ENCODE results near the gene ATG9B. TPM values are rescaled to one million over a fixed set of nuclear protein-coding genes. Genes with fewer than 3 reads are reported as not detected.

The ATG9B gene
- total and polyA plus RNA-seq, 3 experiments from 2014 or later, result 3.8 to 15.4 (median 4.2) TPM

DNA sequence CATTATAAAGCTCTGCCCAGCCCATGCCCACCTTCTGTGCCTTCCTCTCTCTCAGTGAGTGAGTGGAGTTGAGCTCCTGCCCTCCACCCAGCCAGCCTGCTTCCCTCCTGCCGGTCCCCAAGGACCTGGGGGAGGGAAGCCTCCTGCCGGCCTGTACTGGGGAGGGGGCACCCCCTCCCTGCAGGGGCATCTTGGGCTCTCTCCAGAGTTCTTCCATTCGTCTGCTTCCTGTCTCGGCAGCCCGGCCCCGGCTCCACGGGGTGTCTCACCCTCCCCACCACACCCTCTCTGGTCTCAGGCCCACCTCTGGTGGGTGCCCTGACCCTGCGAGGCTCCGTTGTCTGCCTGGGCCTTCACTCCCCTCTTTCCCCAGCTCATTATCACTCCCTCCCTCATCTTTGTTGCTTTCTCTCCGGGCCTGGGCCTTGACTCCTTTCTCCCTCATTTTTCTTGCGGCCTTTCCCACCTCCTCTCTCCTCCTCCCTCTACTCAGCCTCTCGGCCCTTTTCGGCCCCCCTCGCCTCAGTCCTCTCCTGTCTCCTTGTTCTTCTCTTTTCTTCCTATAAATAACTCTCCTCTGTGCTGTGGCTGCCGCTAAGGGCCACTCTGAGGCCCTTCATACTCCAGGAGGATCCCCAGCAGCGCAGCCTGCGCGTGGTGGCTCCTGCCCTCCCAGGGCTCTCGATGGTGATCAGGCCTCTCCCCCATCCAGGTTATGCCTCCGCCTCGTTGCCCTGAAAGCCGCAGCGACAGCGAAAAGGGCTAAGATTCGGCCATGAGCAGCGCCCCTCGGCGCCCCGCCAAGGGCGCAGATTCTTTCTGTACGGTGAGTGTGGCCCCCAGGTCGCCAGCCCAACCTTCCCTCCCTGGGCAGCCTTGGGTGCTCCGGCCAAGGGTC, 37.2 kb upstream of the ATG9B start:
- H3K27ac ChIP-seq (ENCODE audit: low read depth, low read length), result peak overlapping the region; percentile 91
- no peak for DNase-seq
- Mint-ChIP-seq H3K9me3 (no peaks in the 10 kb centered on the region), H3K4me3 (peak overlapping the region; percentile 49 to 94 (median 82)), H3K27ac (peak overlapping the region in 5 of 8 donors; percentile 38 to 90 (median 80)), H3K36me3 (peaks cover 0 to 34% (median 0%) of the 10 kb centered on the region in 3 donors), H3K4me1 (peaks cover 24 to 47% (median 36%) of the 10 kb centered on the region in 3 donors), H3K27me3 (no peaks in the 10 kb centered on the region)
- peaks cover 11% of the 10 kb centered on the region for H3K36me3 ChIP-seq (ENCODE audit: insufficient read depth, low read length)
- H3K9me3 ChIP-seq (ENCODE audit: low read length), result no peaks in the 10 kb centered on the region
- peaks cover 36% of the 10 kb centered on the region for H3K4me1 ChIP-seq (ENCODE audit: insufficient read depth, low read length)
- H3K27me3 ChIP-seq (ENCODE audit: insufficient read depth, low read length, poor library complexity, severe bottlenecking), result no peaks in the 10 kb centered on the region
- ChIA-PET CTCF (interaction anchor here (0.9 to 3.8 kb wide), 6 partner anchors 12 to 49 kb away, joined by 3 to 19 read pairs (median 5); partner anchors contain the start of gene FASTK), POLR2A (no interaction called here)
- no peak overlapping the region for H3K4me3 ChIP-seq (ENCODE audit: low read length)

DNA sequence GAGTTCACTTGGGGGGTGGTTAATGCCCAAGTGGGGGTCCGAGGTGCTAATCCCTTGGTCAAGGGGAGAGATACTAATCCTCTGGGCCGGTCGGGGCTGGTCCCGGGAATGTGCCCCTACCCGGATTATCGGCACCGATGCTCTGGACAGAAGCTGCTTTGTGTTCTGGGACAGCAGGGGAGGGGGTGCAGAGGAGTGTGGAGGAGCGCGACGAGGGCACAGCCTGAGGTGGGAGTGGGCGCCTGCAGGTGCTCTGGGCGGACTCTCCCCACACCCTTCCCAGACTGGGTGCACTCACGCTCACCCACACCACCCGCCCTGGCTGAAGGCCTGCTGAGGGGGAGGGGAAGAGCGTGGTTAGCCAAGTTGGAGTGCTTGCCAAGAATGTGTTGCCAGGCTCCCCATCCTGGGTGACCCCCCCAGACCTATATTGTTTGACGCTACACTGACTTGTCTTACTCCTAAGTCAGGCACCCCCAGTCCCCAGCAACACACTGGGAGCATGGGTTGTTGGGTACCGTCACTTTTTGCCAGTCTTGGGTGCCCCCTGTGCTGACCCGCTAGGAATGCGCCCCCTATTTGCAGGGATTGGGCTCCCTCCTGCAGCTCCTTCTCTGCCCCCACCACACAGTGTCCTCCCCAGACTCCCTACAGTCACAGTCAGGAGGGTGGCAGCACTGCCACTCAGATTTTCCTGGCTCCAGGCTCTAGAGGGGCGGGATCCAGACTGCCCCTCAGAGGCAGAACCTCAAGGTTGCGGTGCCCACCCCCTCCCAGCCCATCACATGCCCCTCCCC, 36.3 kb upstream of the ATG9B start:
- ChIA-PET POLR2A (interaction anchor here (0.9 kb wide), 1 partner anchor 55 kb away, joined by 3 read pairs; no protein-coding TSS in a partner anchor), CTCF (interaction anchor here (1.3 to 3.8 kb wide), 5 partner anchors 13 to 50 kb away, joined by 3 to 19 read pairs (median 5); partner anchors contain the start of gene FASTK)
- peak overlapping the region; percentile 91 for H3K27ac ChIP-seq (ENCODE audit: low read depth, low read length)

DNA sequence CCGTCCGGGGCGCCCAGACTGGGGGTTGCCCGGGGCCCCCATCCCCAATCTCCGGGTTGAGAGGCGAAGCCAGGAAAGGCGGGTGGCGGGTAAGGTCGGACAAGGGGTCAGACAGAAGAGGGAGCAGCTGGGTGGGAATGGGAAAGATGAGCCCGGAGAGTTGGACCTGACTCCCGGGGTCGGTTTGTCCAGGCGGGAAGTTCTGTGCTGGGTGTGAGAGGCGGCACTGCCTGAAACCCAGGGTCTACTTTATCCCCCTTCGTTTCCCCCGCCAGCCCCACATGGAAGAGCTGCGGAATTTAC, 35.8 kb upstream of the ATG9B start:
- CTCF ChIA-PET, result interaction anchor here (1.3 to 3.8 kb wide), 4 partner anchors 21 to 51 kb away, joined by 5 to 19 read pairs (median 6); partner anchors contain the start of gene FASTK
- peaks cover 36% of the 10 kb centered on the region for H3K4me1 ChIP-seq (ENCODE audit: insufficient read depth, low read length)
- peak overlapping the region; percentile 94 for H3K4me3 ChIP-seq (ENCODE audit: low read length)
- Mint-ChIP-seq H3K9me3 (no peaks in the 10 kb centered on the region), H3K4me3 (peak overlapping the region; percentile 82 to 94 (median 92)), H3K27me3 (no peaks in the 10 kb centered on the region), H3K36me3 (peaks cover 0 to 25% (median 0%) of the 10 kb centered on the region in 3 donors), H3K27ac (peak overlapping the region in 6 of 8 donors; percentile 52 to 91 (median 73)), H3K4me1 (peaks cover 24 to 47% (median 36%) of the 10 kb centered on the region in 3 donors)
- peak overlapping the region; percentile 91 for H3K27ac ChIP-seq (ENCODE audit: low read depth, low read length)
- H3K27me3 ChIP-seq (ENCODE audit: insufficient read depth, low read length, poor library complexity, severe bottlenecking), result no peaks in the 10 kb centered on the region
- POLR2A ChIA-PET, result interaction anchor here (0.9 kb wide), 1 partner anchor 55 kb away, joined by 3 read pairs; no protein-coding TSS in a partner anchor
- DNase-seq, result no peak
- H3K9me3 ChIP-seq (ENCODE audit: low read length), result no peaks in the 10 kb centered on the region
- H3K36me3 ChIP-seq (ENCODE audit: insufficient read depth, low read length), result peaks cover 7% of the 10 kb centered on the region

More for the DNA sequence above, 36.3 kb upstream of the ATG9B start:
- H3K36me3 ChIP-seq (ENCODE audit: insufficient read depth, low read length), result peaks cover 11% of the 10 kb centered on the region
- no peaks in the 10 kb centered on the region for H3K9me3 ChIP-seq (ENCODE audit: low read length)
- H3K36me3 Mint-ChIP-seq, result peaks cover 0 to 30% (median 0%) of the 10 kb centered on the region in 3 donors
- H3K9me3 Mint-ChIP-seq, result no peaks in the 10 kb centered on the region
- peaks cover 36% of the 10 kb centered on the region for H3K4me1 ChIP-seq (ENCODE audit: insufficient read depth, low read length)
- H3K27ac Mint-ChIP-seq, result peak overlapping the region in 6 of 8 donors; percentile 52 to 91 (median 73)
- peak overlapping the region; percentile 94 for H3K4me3 ChIP-seq (ENCODE audit: low read length)
- no peaks in the 10 kb centered on the region for H3K27me3 ChIP-seq (ENCODE audit: insufficient read depth, low read length, poor library complexity, severe bottlenecking)
- no peaks in the 10 kb centered on the region for H3K27me3 Mint-ChIP-seq
- H3K4me3 Mint-ChIP-seq, result peak overlapping the region; percentile 82 to 94 (median 92)
- peak in 1 of 5 donors; percentile 18 for DNase-seq
- peaks cover 24 to 47% (median 36%) of the 10 kb centered on the region in 3 donors for H3K4me1 Mint-ChIP-seq

GRCh38 chr7:151059367-151060112, 35.2 kb upstream of the ATG9B start, which contains the start of gene SLC4A2:
Gene SLC4A2, plus strand, starts transcription at chr7:151059589. Its CDS starts 2,399 bp downstream, at chr7:151061988.
- Mint-ChIP-seq H3K4me3 (peak within 1 kb of the TSS; percentile 88 to 95 (median 94)), H3K4me1 (peaks cover 24 to 47% (median 36%) of the 10 kb centered on the region in 3 donors), H3K9me3 (no peaks in the 10 kb centered on the region), H3K27me3 (no peaks in the 10 kb centered on the region), H3K36me3 (peaks cover 0 to 23% (median 0%) of the 10 kb centered on the region in 3 donors), H3K27ac (peak within 1 kb of the TSS; percentile 88 to 98 (median 98))
- DNase-seq, result peak; percentile 61 to 79 (median 73)
- CTCF ChIA-PET, result interaction anchor here (1.0 to 3.8 kb wide), 6 partner anchors 21 to 75 kb away, joined by 3 to 19 read pairs (median 5); partner anchors contain the start of genes ABCB8 and FASTK
- Histone ChIP-seq H3K4me1 (ENCODE audit: insufficient read depth, low read length) (peaks cover 36% of the 10 kb centered on the region), H3K4me3 (ENCODE audit: low read length) (peak within 1 kb of the TSS; percentile 94), H3K36me3 (ENCODE audit: insufficient read depth, low read length) (peaks cover 2% of the 10 kb centered on the region), H3K27ac (ENCODE audit: low read depth, low read length) (peak within 1 kb of the TSS; percentile 91), H3K9me3 (ENCODE audit: low read length) (no peaks in the 10 kb centered on the region), H3K27me3 (ENCODE audit: insufficient read depth, low read length, poor library complexity, severe bottlenecking) (no peaks in the 10 kb centered on the region)
- POLR2A ChIA-PET, result interaction anchor here (0.8 to 2.1 kb wide), 4 partner anchors 17 to 32 kb away, joined by 3 to 10 read pairs (median 6); partner anchors contain the start of genes ABCB8 and TMUB1

- Mint-ChIP-seq H3K4me3 (peak overlapping the region; percentile 88 to 95 (median 94)), H3K27ac (peak overlapping the region; percentile 88 to 98 (median 98)), H3K9me3 (no peaks in the 10 kb centered on the region)
These were observed 34.6 kb upstream of the ATG9B start for GRCh38 chr7:151058781-151059366.

DNA sequence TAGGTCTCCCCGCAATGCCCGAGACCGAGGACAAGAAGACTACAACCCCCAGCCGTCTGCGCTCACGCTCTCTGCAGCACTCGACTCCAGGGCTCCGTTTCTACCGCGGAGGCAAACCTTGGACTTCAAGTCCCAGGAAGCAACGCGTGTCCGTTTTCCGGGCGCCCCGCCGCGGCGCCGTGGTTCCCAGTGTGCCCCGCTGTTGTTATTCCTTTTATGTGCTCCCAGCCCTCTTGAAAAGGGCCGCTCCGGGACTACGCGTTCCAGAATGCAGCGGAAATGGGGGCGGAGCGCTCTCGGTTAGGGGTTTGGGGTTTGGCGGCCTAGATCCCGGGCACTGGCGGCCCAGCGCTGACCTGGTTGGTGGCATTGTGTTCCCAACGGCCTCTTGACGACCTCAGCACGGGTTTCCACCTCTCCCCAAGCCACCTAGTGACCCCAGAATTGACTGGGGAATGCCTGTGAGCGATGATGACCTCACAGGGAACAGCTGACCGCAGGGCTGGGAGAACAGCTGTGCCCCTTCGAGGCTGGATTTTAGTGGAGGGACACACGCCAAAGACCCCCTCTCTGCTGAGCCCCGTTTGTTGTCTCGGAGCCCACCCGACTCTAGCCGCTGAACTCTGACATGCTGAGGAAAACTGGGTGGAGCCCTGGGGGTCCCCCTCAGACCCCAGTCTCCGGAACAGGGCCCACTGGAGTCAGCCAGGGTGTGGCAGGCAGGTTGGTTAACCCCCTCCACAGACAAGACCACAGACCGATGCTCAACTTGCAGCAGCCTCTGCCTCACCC, 33.9 kb upstream of the ATG9B start:
- POLR2A ChIA-PET, result interaction anchor here (0.8 to 2.1 kb wide), 5 partner anchors 18 to 169 kb away, joined by 5 to 10 read pairs (median 7); partner anchors contain the start of genes ABCB8, ABCF2, FASTK and TMUB1
- peak overlapping the region; percentile 88 to 98 (median 98) for H3K27ac Mint-ChIP-seq
- Histone ChIP-seq H3K27ac (ENCODE audit: low read depth, low read length) (peak overlapping the region; percentile 91), H3K4me1 (ENCODE audit: insufficient read depth, low read length) (peaks cover 39% of the 10 kb centered on the region), H3K27me3 (ENCODE audit: insufficient read depth, low read length, poor library complexity, severe bottlenecking) (no peaks in the 10 kb centered on the region), H3K36me3 (ENCODE audit: insufficient read depth, low read length) (no peaks in the 10 kb centered on the region), H3K4me3 (ENCODE audit: low read length) (peak overlapping the region; percentile 94), H3K9me3 (ENCODE audit: low read length) (no peaks in the 10 kb centered on the region)
- peaks cover 0 to 16% (median 0%) of the 10 kb centered on the region in 3 donors for H3K36me3 Mint-ChIP-seq
- peak; percentile 94 to 99 (median 96) for DNase-seq
- H3K27me3 Mint-ChIP-seq, result no peaks in the 10 kb centered on the region
- CTCF ChIA-PET, result interaction anchor here (0.6 to 1.6 kb wide), 7 partner anchors 29 to 248 kb away, joined by 3 to 6 read pairs (median 4); partner anchors contain the start of gene ABCB8
- peak overlapping the region; percentile 88 to 95 (median 94) for H3K4me3 Mint-ChIP-seq
- H3K9me3 Mint-ChIP-seq, result no peaks in the 10 kb centered on the region
- H3K4me1 Mint-ChIP-seq, result peaks cover 24 to 47% (median 36%) of the 10 kb centered on the region in 3 donors

More at GRCh38 chr7:151058781-151059366, 34.6 kb upstream of the ATG9B start:
- Mint-ChIP-seq H3K36me3 (peaks cover 0 to 20% (median 0%) of the 10 kb centered on the region in 3 donors), H3K27me3 (no peaks in the 10 kb centered on the region), H3K4me1 (peaks cover 24 to 47% (median 36%) of the 10 kb centered on the region in 3 donors)
- ChIA-PET CTCF (interaction anchor here (0.6 to 1.6 kb wide), 5 partner anchors 30 to 96 kb away, joined by 3 to 5 read pairs (median 4); partner anchors contain the start of gene ABCB8), POLR2A (interaction anchor here (0.8 to 2.1 kb wide), 6 partner anchors 17 to 168 kb away, joined by 3 to 10 read pairs (median 6); partner anchors contain the start of genes ABCB8, ABCF2, FASTK and TMUB1)
- no peaks in the 10 kb centered on the region for H3K27me3 ChIP-seq (ENCODE audit: insufficient read depth, low read length, poor library complexity, severe bottlenecking)
- H3K4me3 ChIP-seq (ENCODE audit: low read length), result peak overlapping the region; percentile 94
- H3K9me3 ChIP-seq (ENCODE audit: low read length), result no peaks in the 10 kb centered on the region
- peak in 1 of 5 donors; percentile 10 for DNase-seq
- H3K27ac ChIP-seq (ENCODE audit: low read depth, low read length), result peak overlapping the region; percentile 91
- H3K36me3 ChIP-seq (ENCODE audit: insufficient read depth, low read length), result no peaks in the 10 kb centered on the region
- H3K4me1 ChIP-seq (ENCODE audit: insufficient read depth, low read length), result peaks cover 36% of the 10 kb centered on the region
